NB4 (cell line): ENCODE measurements around the gene TEX19.
"Not testable (repeated sequence)": the region's sequence is repeated elsewhere in the genome, so short reads cannot be mapped to it uniquely, and the experiment has no call there.

ENCODE experiments used
- CTCF ChIP-seq: IDR thresholded peaks from one replicate; pipeline ENCODE4 v1.5.1; 2012; ENCODE audit warnings: low read depth, low read length
- MAX ChIP-seq: IDR thresholded peaks from 2 replicates; pipeline ENCODE4 v1.6.1; 2011; ENCODE audit warnings: low read depth, low read length
- MYC ChIP-seq: IDR thresholded peaks from 2 replicates; pipeline ENCODE4 v1.6.1; 2011; ENCODE audit warnings: low read depth, low read length
- POLR2A ChIP-seq: IDR thresholded peaks from 2 replicates; pipeline ENCODE4 v1.6.1; 2011; ENCODE audit warnings: mild to moderate bottlenecking; ENCODE audit not compliant: insufficient read length; ENCODE audit errors: extremely low read depth

- not testable (repeated sequence) for TF ChIP-seq CTCF, MYC, POLR2A, MAX
Observed at GRCh38 chr17:82382220-82382932, 23.3 kb downstream of the TEX19 start.
